Panc1 (cell line): ENCODE measurements around the gene MCOLN1.

Experiments used
- POLR2AphosphoS5 ChIP-seq: IDR thresholded peaks from 2 replicates; pipeline ENCODE4 v1.6.1; 2012; ENCODE audit warnings: mild to moderate bottlenecking, low read depth, low read length, moderate library complexity
- SIN3A ChIP-seq: IDR thresholded peaks from 2 replicates; pipeline ENCODE4 v1.6.1; 2012; ENCODE audit warnings: low read depth, mild to moderate bottlenecking, low read length, moderate library complexity, borderline replicate concordance; ENCODE audit not compliant: insufficient read depth
- TCF7L2 ChIP-seq: IDR thresholded peaks from 2 replicates; pipeline ENCODE4 v1.6.1; 2011; ENCODE audit warnings: mild to moderate bottlenecking, low read depth, low read length, inconsistent platforms
- TF ChIP-seq, protein P1 (sequence below): fragments of 450-650 bp; IDR thresholded peaks from 2 replicates; pipeline ENCODE4 v1.5.1; 2017; ENCODE audit warnings: mild to moderate bottlenecking
- TF ChIP-seq, protein P2 (sequence below), 2 experiments: IDR thresholded peaks; 2 replicates each; pipeline ENCODE4 v1.6.1; 2011 to 2012; ENCODE audit warnings: low read depth in 2 of 2, control low read depth in 1 of 2, low read length in 1 of 2, mild to moderate bottlenecking in 1 of 2, moderate library complexity in 1 of 2; ENCODE audit not compliant: insufficient read depth in 1 of 2

DNA sequence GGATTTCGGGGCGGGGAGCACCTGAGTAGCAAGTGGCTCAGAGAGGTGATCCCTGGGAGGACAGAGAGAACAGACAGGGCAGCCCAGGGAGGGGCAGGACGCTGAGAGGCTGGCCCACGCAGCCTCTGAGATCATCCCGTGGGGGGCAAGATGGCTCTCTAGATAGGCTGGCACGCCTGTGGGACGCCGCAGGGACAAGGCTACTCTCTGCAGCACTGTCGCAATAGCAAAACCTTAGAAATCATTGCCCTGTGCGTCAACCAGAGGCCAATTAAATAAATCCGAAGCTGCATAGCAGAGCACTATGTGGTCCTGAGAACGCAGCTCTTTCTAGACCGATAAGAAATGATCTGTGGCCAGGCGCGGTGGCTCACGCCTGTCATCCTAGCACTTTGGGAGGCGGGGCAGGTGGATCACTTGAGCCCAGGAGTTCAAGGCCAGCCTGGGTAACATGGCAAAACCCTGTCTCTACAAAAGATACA is 38.7 kb upstream of the MCOLN1 start:
- TF ChIP-seq, protein P1, sequence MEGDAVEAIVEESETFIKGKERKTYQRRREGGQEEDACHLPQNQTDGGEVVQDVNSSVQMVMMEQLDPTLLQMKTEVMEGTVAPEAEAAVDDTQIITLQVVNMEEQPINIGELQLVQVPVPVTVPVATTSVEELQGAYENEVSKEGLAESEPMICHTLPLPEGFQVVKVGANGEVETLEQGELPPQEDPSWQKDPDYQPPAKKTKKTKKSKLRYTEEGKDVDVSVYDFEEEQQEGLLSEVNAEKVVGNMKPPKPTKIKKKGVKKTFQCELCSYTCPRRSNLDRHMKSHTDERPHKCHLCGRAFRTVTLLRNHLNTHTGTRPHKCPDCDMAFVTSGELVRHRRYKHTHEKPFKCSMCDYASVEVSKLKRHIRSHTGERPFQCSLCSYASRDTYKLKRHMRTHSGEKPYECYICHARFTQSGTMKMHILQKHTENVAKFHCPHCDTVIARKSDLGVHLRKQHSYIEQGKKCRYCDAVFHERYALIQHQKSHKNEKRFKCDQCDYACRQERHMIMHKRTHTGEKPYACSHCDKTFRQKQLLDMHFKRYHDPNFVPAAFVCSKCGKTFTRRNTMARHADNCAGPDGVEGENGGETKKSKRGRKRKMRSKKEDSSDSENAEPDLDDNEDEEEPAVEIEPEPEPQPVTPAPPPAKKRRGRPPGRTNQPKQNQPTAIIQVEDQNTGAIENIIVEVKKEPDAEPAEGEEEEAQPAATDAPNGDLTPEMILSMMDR, result no peak
- TF ChIP-seq POLR2AphosphoS5, result no peak
- TF ChIP-seq SIN3A, result no peak
- TF ChIP-seq, protein P2, sequence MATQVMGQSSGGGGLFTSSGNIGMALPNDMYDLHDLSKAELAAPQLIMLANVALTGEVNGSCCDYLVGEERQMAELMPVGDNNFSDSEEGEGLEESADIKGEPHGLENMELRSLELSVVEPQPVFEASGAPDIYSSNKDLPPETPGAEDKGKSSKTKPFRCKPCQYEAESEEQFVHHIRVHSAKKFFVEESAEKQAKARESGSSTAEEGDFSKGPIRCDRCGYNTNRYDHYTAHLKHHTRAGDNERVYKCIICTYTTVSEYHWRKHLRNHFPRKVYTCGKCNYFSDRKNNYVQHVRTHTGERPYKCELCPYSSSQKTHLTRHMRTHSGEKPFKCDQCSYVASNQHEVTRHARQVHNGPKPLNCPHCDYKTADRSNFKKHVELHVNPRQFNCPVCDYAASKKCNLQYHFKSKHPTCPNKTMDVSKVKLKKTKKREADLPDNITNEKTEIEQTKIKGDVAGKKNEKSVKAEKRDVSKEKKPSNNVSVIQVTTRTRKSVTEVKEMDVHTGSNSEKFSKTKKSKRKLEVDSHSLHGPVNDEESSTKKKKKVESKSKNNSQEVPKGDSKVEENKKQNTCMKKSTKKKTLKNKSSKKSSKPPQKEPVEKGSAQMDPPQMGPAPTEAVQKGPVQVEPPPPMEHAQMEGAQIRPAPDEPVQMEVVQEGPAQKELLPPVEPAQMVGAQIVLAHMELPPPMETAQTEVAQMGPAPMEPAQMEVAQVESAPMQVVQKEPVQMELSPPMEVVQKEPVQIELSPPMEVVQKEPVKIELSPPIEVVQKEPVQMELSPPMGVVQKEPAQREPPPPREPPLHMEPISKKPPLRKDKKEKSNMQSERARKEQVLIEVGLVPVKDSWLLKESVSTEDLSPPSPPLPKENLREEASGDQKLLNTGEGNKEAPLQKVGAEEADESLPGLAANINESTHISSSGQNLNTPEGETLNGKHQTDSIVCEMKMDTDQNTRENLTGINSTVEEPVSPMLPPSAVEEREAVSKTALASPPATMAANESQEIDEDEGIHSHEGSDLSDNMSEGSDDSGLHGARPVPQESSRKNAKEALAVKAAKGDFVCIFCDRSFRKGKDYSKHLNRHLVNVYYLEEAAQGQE (IDR thresholded peaks at IDR 0.05; ENCODE audit: insufficient read depth in 1 of 2, low read depth in 2 of 2, low read length in 1 of 2), result no peak
- no peak for TF ChIP-seq TCF7L2
